ENCODE results near the gene RNF141.

DNA sequence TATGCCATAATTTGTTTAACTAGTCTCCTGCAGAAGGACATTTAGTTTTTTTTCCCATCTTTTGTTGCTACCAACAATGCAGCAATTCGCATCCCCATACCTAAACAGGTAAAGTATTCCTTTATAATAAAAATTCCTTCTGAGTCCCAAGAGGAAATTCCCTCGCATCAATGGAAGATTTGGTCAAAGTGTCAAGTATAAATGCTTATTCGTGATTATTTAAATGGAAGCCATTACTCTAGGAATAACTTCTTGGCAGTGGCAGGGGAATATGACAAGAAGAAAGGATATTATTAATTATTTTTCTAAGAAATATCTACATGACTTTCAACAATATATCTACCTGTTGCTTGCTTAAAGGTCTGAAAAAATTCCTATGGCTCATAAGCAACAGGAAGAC is 25.6 kb downstream of the RNF141 start:
- TF ChIP-seq, protein P1, sequence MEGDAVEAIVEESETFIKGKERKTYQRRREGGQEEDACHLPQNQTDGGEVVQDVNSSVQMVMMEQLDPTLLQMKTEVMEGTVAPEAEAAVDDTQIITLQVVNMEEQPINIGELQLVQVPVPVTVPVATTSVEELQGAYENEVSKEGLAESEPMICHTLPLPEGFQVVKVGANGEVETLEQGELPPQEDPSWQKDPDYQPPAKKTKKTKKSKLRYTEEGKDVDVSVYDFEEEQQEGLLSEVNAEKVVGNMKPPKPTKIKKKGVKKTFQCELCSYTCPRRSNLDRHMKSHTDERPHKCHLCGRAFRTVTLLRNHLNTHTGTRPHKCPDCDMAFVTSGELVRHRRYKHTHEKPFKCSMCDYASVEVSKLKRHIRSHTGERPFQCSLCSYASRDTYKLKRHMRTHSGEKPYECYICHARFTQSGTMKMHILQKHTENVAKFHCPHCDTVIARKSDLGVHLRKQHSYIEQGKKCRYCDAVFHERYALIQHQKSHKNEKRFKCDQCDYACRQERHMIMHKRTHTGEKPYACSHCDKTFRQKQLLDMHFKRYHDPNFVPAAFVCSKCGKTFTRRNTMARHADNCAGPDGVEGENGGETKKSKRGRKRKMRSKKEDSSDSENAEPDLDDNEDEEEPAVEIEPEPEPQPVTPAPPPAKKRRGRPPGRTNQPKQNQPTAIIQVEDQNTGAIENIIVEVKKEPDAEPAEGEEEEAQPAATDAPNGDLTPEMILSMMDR (IDR thresholded peaks at IDR 0.05) = no peak
- no peak for TF ChIP-seq ESRRA (CRISPR knock-in tag; IDR thresholded peaks at IDR 0.05; ENCODE audit: borderline replicate concordance)
- TF ChIP-seq NFYB (CRISPR knock-in tag; conservative IDR thresholded peaks at IDR 0.05; ENCODE audit: low read depth) = no peak
- no peak for TF ChIP-seq GTF2I (CRISPR knock-in tag; conservative IDR thresholded peaks at IDR 0.05)
- TF ChIP-seq, protein P2, sequence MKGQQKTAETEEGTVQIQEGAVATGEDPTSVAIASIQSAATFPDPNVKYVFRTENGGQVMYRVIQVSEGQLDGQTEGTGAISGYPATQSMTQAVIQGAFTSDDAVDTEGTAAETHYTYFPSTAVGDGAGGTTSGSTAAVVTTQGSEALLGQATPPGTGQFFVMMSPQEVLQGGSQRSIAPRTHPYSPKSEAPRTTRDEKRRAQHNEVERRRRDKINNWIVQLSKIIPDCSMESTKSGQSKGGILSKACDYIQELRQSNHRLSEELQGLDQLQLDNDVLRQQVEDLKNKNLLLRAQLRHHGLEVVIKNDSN (CRISPR knock-in tag; IDR thresholded peaks at IDR 0.05) = no peak
- TF ChIP-seq CREM (CRISPR knock-in tag; IDR thresholded peaks at IDR 0.05) = no peak
- TF ChIP-seq STAT6 (CRISPR knock-in tag; conservative IDR thresholded peaks at IDR 0.05; ENCODE audit: low read depth) = no peak
- no peak for TF ChIP-seq TEAD4 (CRISPR knock-in tag; IDR thresholded peaks at IDR 0.05)

All from WTC11 (cell line).